ENCODE measurements around the gene COL5A1. TPM values are rescaled to one million over a fixed set of nuclear protein-coding genes. Genes with fewer than 3 reads are reported as not detected.
A peak's percentile ranks its signal among the peaks of the same experiment; 100 is the strongest.

The COL5A1 gene
- total RNA-seq, 1 donor from 2014 or later, result 42.6 TPM

GRCh38 chr9:134890155-134890495 is 248.5 kb downstream of the COL5A1 start:
- no peak for DNase-seq (ENCODE audit: low spot score)

- no peak for DNase-seq (ENCODE audit: low spot score)
Observed at GRCh38 chr9:134891053-134891452, 249.4 kb downstream of the COL5A1 start.

- no peak for DNase-seq (ENCODE audit: low spot score)
Observed at GRCh38 chr9:134891713-134892112, 250.1 kb downstream of the COL5A1 start.

- DNase-seq (ENCODE audit: low spot score), result peak; percentile 4
Observed at GRCh38 chr9:134892221-134892620, 250.6 kb downstream of the COL5A1 start.

- DNase-seq (ENCODE audit: low spot score), result no peak
Observed at GRCh38 chr9:134892820-134893420, 251.3 kb downstream of the COL5A1 start.

Other genes with a start within 250 kb of the COL5A1 start
- 2.6 TPM for gene FCN2, start 239.0 kb downstream of the COL5A1 start, total RNA-seq

All from mucosa of gallbladder (tissue), 1 donor.